GM19023 (cell line): ENCODE measurements around the gene TMEM201.

ENCODE experiments used
- ATAC-seq: cut with Tn5 transposase; IDR thresholded peaks from one replicate; pipeline ENCODE4 v1.9.1; 2021; ENCODE audit warnings: mild to moderate bottlenecking, moderate library complexity; ENCODE audit not compliant: unreplicated experiment

TMEM201 gene

DNA sequence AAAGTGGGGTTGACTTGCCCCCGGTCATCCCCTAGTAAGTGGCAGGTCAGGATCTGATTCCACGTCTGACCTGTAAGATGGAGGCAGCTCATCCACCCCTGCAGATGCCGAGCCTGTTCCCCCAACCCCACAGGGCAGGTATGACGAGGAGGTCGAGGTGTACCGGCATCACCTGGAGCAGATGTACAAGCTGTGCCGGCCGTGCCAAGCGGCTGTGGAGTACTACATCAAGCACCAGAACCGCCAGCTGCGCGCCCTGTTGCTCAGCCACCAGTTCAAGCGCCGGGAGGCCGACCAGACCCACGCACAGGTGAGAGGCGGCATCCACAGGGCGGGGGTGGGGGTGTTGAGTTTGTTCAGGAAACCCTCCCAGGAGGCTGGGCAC, 9.6 kb downstream of the TMEM201 start:
- ATAC-seq = no peak

DNA sequence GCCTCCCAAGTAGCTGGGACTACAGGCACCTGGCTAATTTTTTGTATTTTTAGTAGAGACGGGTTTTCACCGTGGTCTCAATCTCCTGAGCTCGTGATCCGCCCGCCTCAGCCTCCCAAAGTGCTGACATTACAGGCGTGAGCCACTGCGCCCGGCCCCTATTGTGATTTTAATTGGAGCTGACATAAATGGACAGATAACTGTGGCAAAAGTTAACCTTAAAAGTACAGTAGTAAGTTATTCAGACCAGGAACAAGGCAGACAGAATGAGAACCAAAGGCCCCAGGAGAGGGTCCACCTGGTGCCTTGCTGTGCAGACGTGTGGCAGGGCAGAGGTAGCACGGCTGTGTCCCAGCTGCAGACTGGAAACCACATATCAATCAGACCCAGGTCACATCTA, 11.0 kb downstream of the TMEM201 start:
- ATAC-seq = no peak

DNA sequence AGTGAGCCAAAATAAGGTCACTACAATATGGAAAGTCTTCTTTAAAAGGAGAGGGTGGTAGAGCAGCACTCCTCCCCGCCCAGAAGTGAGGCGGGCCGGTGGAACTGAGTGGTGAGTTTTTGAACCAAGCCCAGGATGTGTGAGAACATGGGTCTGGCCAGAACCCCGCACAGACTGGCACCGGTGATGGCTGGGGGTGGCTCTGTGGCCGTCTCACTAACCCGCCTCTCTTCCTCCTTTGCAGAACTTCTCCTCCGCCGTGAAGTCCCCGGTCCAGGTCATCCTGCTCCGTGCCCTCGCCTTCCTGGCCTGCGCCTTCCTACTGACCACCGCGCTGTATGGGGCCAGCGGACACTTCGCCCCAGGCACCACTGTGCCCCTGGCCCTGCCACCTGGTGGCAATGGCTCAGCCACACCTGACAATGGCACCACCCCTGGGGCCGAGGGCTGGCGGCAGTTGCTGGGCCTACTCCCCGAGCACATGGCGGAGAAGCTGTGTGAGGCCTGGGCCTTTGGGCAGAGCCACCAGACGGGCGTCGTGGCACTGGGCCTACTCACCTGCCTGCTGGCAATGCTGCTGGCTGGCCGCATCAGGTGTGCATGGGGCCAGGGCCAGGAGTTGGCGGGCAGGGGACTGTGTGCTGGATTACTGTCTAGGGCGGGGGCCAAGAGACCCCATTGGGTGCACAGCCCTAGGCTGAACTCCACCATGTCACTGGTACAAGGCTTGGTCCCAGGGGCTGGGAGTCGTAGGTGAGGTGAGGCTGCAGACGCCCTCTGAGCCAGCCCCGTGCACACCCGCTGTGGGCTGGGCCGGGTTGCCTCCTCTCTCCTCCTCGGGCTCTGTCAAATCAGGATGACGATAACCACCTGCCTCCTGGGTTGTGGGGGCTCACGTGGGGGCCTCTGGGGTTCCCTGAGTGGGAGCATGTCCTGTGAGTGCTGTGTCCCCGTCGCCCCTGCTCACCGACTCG, 12.4 kb downstream of the TMEM201 start:
- no peak for ATAC-seq

DNA sequence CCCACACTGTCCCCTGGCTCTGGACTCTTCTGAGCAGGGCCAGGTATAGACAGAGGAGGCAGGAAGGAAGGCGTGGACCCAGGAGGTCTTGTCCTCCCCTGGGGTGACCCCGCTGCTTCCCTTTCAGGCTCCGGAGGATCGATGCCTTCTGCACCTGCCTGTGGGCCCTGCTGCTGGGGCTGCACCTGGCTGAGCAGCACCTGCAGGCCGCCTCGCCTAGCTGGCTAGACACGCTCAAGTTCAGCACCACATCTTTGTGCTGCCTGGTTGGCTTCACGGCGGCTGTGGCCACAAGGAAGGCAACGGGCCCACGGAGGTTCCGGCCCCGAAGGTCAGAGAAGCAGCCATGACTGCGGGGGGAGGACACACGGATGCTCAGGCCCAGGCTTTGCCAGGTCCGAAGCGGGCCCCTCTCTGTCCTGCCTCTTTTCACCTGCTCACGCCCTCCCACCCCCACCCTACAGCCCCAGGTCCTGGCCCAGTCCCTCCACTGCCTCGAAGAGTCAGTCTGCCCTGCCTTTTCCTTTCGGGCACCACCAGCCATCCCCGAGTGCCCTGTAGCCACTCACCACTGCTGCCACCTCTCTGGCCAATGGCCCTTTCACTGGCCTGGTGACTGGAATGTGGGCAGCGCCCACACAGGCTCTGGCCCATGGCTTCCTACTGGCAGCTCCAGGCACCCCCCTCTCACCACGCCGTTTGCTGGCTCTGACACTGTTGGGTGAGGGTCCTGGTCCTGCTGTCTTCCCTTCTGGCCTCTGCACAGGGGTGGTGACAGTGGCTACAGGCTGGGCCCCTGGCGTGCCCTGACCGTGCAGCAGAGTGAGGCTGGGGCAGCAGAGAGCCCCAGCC, 13.5 kb downstream of the TMEM201 start:
- ATAC-seq = no peak

DNA sequence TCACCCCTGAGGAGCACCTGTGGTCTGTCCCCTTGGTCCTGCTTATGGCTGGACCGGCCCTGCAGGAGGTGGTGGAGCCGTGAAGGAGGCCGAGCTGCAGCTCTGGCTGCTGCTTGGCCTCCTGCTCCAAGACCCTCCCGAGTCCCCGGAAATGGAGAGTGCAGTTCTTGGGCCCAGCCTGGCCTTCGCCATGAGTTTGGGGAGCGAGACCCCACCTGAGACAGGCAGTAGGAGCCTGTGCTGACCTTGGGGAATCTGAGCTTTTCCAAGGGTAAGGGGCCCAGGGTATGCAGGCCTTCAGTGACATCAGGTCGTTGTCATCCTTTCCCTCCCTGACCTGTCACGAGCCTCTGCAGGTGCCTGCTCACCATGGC, 14.1 kb downstream of the TMEM201 start:
- ATAC-seq = no peak

DNA sequence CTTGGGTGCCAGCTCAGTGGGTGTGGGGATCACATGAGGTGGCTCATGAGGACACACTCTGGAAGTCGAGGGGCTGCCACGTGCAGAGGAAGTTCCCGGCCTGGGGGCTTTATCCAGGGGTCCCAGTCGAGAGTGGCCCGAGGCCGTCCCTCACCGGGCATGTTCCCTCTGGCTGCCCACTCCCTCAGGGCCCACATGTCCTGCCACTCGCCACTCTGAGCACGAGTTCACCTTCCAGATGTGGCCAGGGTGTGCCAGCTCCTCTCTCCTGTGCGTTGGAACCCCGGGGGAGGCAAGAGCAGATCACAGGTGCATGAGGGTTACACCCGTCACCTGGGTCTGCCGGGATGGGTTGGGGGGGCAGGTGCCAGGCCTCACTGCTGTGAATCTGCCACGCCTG, 14.6 kb downstream of the TMEM201 start:
- ATAC-seq = no peak

DNA sequence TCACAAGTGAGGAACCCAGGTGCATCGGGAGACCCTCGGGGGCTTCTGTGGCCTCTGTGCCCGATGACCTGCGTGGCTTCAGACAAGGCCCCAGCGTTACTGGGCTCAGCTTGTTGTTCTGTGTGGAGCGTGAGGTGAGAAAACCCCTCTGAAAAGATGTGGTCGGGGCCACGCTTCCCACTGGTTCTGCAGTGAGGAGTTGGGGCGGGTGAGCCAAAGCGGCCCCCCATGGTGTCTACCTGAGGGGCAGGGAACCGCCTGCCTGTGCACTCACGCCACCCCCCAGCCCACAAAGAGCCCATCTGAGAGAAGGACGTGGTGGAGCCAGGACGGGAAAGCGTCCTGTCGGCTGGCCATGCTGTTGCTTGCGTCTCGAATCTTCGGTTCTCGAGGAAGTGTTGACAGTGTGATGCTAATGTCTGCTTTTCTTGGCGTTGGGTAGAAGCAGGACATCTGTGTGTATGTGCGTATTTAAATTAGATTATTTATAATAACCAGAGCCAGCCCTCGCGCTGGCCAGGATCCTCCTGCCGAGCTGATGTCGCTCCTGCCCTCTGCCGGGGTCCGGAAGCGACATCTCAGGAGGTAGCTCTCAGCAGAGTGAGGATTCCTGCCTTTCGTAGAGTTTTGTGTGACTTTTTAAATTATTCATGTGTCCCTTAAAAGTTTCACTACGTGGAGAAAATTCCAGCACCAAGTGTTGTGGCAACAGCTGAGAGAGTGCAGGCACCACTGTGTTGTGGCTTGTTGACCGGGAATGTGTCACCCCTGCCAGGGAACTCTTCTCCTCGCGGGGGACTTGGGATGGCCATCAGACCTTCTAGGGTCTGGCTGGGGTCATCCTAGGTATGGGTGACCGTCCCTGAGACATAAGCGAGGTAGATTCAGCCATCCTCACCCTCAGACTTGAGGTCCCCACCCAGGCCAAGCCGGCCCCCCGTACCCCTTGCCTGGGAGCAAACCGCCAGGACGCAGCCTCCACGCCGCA, 15.3 kb downstream of the TMEM201 start:
- ATAC-seq = no peak

DNA sequence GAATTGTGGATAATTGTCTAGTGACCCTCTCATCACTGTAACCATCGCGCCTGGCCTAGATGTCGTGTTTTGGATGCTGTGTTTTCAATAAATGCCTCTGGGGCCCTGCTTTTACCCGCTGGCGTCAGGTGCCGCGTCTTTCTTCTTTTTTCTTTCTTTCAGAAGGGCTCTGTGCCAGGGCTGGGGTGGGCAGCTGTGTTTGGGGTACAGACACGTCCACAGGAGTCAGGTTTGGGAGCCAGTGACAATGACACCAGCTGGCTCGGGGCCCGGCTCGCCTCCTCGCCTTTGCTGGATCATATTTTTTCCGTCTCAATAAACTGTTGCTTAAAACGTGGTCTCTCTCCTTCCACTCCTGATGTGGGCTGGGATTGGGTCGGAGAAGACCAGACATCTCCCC, 16.1 kb downstream of the TMEM201 start:
- no peak for ATAC-seq

DNA sequence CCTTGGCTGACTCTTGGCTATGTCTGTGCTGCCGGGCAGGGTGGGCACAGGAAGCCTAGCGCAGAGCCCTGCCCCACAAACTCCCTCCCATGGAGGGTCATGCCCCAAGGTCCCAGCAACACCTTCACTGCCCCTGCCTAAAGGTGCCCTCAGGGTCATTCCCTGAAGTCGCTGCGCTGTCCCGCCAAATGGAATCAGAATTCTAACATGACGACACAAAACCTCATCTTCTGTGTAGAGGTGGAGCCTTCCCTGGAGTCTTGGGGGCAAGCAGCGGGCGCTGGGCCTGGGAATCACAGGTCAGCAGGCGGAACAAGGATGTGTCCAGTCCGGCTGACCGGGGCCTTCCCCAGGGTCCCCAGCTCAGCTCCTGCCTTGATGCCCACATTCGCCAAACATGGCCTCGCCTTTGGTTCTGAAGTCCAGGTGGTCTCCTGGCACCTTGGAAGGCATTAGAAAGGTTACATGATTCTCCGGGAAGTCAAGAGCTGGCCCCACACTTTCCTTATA, 17.3 kb downstream of the TMEM201 start:
- no peak for ATAC-seq

DNA sequence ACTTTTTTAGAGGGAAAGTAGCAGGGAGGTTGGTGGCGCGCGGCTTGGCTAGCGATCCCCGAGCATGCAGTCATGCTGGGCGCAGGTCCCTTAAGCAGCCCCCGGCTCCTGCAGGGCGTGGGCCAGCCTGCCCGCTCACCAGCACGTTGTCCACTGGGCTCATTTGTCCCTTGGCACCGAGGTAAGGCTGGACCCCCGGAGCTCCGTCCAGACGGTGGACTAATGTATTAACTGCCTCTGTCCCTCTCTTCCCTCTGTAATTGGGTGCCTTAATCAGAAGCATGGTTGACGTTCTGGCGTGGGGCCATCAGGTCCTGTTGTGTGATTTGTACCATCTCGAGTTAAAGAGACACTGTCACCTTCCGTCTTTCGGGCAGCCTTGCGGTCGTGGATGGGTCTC, 17.7 kb downstream of the TMEM201 start:
- ATAC-seq = no peak

DNA sequence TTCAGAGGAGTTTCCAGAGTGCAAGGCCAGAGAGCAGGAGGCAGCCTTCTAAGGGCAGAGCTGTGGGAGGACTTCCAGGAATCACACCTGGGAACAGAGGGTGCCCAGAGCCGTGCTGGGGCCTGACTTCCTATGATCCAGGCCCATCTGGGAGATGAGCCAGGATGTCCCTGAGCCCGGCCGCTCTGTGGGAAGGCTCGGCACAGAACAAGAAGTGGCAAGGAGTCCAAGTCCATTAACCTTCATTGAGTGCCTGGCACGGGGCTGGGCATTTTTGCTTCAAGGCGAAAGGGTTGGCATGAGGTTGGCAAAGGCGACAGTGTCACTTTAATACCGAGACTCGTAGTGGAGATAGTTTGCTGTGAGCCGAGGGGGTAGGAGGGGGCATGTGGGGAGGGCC, 18.2 kb downstream of the TMEM201 start:
- no peak for ATAC-seq

DNA sequence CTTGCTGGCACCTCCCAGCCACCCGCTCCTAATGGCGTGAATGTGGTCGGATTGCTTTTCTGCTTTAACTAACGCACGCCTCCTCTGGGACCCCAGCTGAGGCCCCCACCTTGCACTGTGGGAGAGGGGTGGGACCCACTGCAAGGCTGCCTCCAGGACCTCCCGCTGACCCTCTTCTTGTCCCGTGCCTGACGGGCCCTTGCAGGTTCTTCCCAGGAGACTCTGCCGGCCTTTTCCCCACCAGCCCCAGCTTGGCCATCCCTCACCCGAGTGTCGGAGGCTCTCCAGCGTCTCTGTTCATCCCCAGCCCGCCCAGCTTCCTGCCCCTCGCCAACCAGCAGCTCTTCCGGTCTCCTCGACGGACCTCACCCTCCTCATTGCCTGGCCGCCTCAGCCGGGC, 18.6 kb downstream of the TMEM201 start:
- no peak for ATAC-seq

DNA sequence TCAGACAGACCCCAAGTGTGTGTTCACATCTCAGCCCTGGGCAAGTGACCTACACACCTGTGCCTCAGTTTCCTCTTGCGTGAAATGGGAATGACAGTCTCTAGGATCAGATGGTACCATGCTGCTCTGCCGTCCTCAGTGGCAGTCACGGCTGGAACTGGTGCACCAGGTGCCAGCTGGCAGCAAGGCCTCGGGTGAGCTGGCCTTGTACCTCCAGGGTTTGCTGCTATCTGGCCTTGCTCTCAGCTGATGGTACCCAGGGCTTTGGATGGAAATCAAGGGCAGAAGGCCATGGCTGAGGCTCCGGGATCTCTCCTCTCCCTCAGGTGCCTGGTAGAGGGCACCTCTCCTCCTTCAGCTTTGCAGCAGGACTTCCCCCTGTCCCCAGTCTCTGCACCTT, 21.3 kb downstream of the TMEM201 start:
- ATAC-seq = no peak

DNA sequence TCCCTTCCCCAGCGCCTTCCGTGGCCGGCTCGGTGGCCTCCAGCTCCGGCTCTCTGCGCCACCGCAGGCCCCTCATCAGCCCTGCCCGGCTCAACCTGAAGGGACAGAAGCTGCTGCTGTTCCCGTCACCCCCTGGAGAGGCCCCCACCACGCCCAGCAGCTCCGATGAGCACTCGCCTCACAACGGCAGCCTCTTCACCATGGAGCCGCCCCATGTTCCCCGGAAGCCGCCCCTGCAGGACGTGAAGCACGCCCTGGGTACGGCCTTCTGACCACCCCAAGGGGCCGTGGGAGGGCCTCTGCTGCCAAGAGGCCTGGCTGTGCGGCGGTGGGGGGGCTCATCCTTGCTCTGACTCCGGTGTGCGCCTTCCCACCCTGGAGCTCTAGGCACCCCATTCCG, 21.8 kb downstream of the TMEM201 start:
- no peak for ATAC-seq

DNA sequence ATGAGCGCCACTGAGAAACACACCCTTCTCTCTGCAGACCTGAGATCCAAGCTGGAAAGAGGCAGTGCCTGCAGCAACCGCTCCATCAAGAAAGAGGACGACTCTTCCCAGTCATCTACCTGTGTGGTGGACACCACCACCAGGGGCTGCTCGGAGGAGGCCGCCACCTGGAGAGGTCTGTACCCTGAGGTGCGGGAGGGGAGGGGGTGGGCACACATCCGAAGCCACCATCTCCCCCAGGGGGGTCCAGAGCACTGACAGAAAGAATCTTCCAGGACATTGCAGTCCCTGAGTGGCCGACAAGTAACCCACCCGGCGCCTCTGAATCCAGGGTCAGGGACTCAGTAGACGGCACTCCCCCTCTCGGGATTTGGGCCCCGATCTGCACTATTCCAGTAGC, 23.0 kb downstream of the TMEM201 start:
- no peak for ATAC-seq

DNA sequence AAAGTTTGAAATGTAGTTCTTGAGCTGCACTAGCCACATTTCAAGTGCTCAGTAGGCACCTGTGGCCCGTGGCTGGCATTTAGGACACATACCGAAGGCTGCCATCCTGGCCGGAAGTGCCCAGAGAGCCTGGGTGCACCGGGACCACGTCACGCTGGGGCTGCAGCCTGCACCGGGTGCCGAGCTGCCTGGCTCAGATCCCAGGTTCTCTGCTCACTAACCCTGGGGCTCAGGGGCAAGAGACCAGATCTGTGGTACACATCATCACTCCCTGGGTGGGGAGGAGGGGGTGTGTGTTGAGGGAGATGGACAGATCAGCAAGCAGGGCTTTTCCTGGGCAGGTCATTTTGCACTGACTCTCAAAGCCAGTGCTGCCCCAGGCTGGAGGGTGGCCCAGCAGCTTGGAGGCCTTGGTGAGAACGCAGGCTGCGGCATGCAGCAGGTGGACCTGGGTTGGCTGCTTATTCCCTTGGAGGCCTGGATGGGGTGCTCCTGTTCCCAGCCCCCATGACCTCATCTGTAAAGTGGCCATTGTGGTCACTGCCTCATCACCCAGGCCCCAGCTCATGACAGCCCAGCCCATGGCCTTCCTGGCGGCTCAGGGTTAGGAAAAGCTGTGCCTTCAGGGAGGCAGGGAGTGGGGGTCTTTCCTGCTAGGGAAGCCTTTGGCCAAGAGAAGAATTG, 23.6 kb downstream of the TMEM201 start:
- ATAC-seq = no peak

DNA sequence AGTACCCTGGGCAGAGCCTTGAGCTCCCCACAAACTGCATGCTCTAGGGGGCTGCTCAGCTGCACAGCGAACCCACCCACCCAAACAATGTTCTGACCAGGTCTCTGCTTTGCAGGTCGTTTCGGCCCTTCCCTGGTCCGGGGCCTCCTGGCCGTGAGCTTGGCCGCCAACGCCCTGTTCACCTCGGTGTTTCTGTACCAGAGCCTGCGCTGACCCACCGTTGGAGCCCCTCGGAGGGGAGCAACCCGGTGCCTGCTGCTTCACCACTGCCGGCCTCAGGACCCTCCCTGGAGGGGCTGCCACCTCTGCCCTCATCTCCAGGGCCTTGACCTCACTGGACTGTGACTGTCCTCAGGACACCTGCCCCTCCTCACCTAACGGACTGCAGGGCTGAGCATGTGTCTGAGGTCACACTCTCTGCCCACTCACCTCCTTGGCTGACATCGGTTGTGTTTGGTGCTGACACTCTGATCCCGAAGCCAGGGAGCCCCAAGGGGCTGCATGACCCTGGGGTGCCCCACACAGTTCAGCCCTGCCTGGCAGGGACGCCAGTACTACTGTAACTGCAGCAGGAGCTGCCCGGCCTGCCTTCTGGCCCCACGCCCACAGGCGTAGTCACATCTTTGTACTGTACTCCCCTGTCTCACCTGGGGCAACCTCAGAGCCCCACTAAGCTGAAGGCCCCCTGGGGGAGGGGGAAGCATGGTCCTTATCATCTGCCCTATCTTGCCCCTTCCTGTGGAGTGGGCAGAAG, 24.3 kb downstream of the TMEM201 start:
- ATAC-seq = no peak

DNA sequence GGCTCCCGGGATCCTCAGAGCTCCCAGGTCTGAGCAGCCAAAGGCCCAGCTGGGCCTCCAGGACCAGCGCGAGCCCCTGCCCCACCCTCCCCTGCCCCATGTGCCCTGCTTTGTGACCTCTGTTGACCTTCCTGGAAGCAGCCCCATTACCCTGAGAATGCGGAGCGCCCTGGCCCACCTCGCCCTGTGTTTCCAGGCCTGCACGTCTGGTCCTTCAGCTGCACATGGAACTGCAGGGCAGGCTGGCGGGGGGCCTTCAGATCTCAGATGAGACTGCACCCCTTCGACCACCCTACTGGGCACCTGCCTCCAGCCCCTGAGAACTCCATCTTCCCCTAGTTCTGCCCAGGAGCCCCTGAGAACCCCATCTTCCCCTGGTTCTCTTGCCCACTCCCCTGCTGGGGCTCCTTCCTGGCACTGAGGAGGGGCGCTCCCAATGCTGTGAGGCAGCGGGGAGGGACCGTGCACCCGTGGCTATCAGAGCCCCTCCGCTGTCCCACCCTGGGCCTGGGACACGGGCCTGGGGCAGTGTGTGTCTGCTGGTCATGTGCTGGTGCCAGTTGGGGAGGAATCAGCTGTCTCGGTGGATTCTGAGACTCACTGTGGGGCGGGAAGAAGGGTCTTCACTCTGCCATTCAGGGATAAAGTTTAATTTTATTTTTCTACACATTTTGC, 25.1 kb downstream of the TMEM201 start:
- no peak for ATAC-seq
